Activated CD4-positive, alpha-beta memory T cell treated with anti-CD3 and anti-CD28 coated beads, Interleukin-2, amount 10 ng/mL, durations not matched to agents 7 days and 5 days (primary cell): ENCODE data around the gene NEUROD2. TPM values are rescaled to one million over a fixed set of nuclear protein-coding genes. Genes with fewer than 3 reads are reported as not detected.

Experiments
- CTCF ChIA-PET: fragments of 350-600 bp; sonication (Branson Sonifier 250); formaldehyde crosslinking; loops from one replicate; lab custom pipeline; 2021; ENCODE audit warnings: antibody characterized with exemption, inconsistent platforms; lab: Charles Lee
- POLR2A ChIA-PET: fragments of 350-600 bp; sonication (Branson Sonifier 250); formaldehyde crosslinking; loops from one replicate; lab custom pipeline; 2021; ENCODE audit warnings: antibody characterized with exemption; lab: Charles Lee
- DNase-seq: peaks from one replicate; pipeline ENCODE4 v3.0.0-alpha.2; 2020
- H3K27ac Mint-ChIP-seq: one replicate; pipeline ENCODE4 v1.8.0; 2021; ENCODE audit warnings: mild to moderate bottlenecking, mixed read lengths
- H3K27me3 Mint-ChIP-seq: one replicate; pipeline ENCODE4 v1.8.0; 2021; ENCODE audit warnings: mixed read lengths
- H3K36me3 Mint-ChIP-seq: one replicate; pipeline ENCODE4 v1.8.0; 2021; ENCODE audit warnings: low read depth, mixed read lengths
- H3K4me1 Mint-ChIP-seq: one replicate; pipeline ENCODE4 v1.8.0; 2021; ENCODE audit warnings: mixed read lengths
- H3K4me3 Mint-ChIP-seq: one replicate; pipeline ENCODE4 v1.8.0; 2021; ENCODE audit warnings: mild to moderate bottlenecking, mixed read lengths
- H3K9me3 Mint-ChIP-seq: one replicate; pipeline ENCODE4 v1.8.0; 2021; ENCODE audit warnings: mixed read lengths
- total RNA-seq, 2 experiments: library from RNA; stranded (reverse); gene quantifications; one replicate each; pipeline ENCODE4 v1.2.3, GENCODE V29; 2021

NEUROD2 gene
- total RNA-seq, 2 experiments from 2014 or later: not detected

GRCh38 chr17:39612935-39613464, 5.3 kb upstream of the NEUROD2 start:
- Mint-ChIP-seq H3K27ac (no peak overlapping the region), H3K9me3 (no peaks in the 10 kb centered on the region), H3K36me3 (no peaks in the 10 kb centered on the region), H3K4me3 (no peak overlapping the region), H3K4me1 (peaks cover 2% of the 10 kb centered on the region), H3K27me3 (peaks cover 54% of the 10 kb centered on the region)
- POLR2A ChIA-PET: no interaction called here
- CTCF ChIA-PET: interaction anchor here (1.2 to 2.5 kb wide), 2 partner anchors 9 to 11 kb away, joined by 4 to 9 read pairs; no protein-coding TSS in a partner anchor
- no peak for DNase-seq

DNA sequence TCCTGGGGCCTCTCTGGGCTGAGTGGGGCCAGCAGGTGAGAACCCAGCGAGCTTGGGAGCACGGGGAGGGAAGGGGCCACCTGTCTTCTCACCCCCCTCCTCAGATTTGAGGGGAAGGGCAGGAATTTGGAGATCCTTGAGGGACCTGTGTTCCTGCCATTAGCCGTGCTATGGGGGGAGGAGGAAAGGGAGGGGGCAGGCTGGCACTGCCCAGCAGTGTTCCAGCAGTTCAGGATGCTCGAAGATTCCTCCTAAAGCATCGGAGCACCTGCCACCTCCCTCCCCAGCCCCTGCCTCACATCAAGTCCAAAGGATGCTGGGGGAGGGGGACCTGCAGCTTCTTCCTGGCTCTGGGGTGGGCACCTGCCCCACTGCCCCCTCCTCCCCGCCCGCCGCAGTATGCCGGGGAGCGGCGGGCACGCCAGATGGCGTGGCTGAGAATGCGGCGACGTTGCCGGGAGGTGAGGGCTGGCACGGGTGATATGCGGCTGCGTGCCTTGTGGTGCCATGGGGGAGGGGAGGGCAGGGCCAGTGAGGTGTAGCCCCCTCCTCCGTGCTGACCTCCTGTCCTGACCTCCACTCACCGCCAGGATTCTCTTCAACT, 4.7 kb upstream of the NEUROD2 start:
- Mint-ChIP-seq H3K9me3 (no peaks in the 10 kb centered on the region), H3K27me3 (peaks cover 52% of the 10 kb centered on the region), H3K4me3 (no peak overlapping the region), H3K36me3 (no peaks in the 10 kb centered on the region), H3K4me1 (peaks cover 2% of the 10 kb centered on the region), H3K27ac (no peak overlapping the region)
- no peak for DNase-seq
- CTCF ChIA-PET: interaction anchor here (0.7 to 2.5 kb wide), 3 partner anchors 9 to 11 kb away, joined by 3 to 9 read pairs (median 4); no protein-coding TSS in a partner anchor
- POLR2A ChIA-PET: no interaction called here

GRCh38 chr17:39611401-39612112, 3.8 kb upstream of the NEUROD2 start:
- Mint-ChIP-seq H3K9me3 (no peaks in the 10 kb centered on the region), H3K36me3 (no peaks in the 10 kb centered on the region), H3K4me3 (no peak overlapping the region), H3K4me1 (peaks cover 3% of the 10 kb centered on the region), H3K27me3 (peaks cover 49% of the 10 kb centered on the region), H3K27ac (no peak overlapping the region)
- CTCF ChIA-PET: interaction anchor here (0.7 kb wide), 1 partner anchor 10 kb away, joined by 3 read pairs; no protein-coding TSS in a partner anchor
- POLR2A ChIA-PET: no interaction called here
- DNase-seq: no peak

- H3K4me3 Mint-ChIP-seq: no peak overlapping the region
- H3K36me3 Mint-ChIP-seq: no peaks in the 10 kb centered on the region
- no peaks in the 10 kb centered on the region for H3K9me3 Mint-ChIP-seq
- ChIA-PET CTCF (interaction anchor here (1.0 kb wide), 1 partner anchor 12 kb away, joined by 4 read pairs; no protein-coding TSS in a partner anchor), POLR2A (no interaction called here)
- H3K4me1 Mint-ChIP-seq: peaks cover 12% of the 10 kb centered on the region
- peaks cover 49% of the 10 kb centered on the region for H3K27me3 Mint-ChIP-seq
- DNase-seq: no peak
- no peak overlapping the region for H3K27ac Mint-ChIP-seq
Measured at GRCh38 chr17:39609416-39610025, 1.8 kb upstream of the NEUROD2 start.

DNA sequence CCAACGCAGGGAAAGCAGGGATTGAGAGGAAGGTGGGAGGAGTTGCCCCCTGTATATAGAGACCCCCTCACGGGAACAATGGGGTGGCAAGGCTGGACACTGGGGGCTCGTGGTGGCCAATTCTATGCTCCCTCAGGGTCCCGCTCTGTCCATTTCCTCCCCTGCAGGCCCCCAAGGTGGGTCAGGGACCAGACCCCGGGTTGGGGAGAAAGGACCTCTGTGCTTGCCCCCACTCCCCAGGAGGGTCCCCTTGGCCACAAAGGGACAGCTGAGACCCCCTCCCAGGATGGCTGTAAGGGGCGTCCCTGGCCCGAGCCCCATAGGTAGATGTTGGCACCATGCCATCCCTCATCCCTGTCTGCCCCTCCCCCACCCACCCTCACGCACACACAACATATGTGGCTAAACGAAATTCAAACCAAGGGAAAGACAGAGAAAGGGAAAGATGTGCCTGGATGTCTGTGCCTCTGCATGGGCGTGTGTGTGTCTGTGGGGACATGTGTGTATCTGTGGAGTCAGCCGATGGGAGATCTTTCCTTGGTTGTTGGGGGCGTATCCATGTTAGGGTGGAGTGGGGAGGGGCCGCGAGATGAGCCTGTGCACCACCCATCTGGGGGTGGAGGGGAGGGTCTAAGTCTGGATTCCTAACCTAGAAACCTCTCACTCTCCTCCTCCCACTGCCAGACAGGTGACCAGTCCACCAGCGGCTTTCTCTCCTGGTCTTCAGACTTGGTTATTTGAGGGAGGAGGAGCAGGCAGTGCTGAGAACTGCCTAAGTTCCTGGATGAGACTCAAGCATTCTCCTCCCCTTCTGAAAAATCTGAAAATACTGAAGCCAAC, 642 bp upstream of the NEUROD2 start:
- Mint-ChIP-seq H3K4me3 (no peak overlapping the region), H3K9me3 (no peaks in the 10 kb centered on the region), H3K4me1 (peaks cover 12% of the 10 kb centered on the region), H3K27me3 (peaks cover 54% of the 10 kb centered on the region), H3K27ac (no peak overlapping the region), H3K36me3 (no peaks in the 10 kb centered on the region)
- no peak for DNase-seq
- ChIA-PET POLR2A (no interaction called here), CTCF (interaction anchor here (0.6 to 2.5 kb wide), 2 partner anchors 13 to 19 kb away, joined by 3 to 7 read pairs; no protein-coding TSS in a partner anchor)

GRCh38 chr17:39607057-39607850, 466 bp downstream of the NEUROD2 start:
- Mint-ChIP-seq H3K4me1 (peaks cover 12% of the 10 kb centered on the region), H3K27me3 (peaks cover 65% of the 10 kb centered on the region), H3K36me3 (no peaks in the 10 kb centered on the region), H3K27ac (no peak overlapping the region), H3K4me3 (no peak overlapping the region), H3K9me3 (no peaks in the 10 kb centered on the region)
- DNase-seq: no peak
- ChIA-PET CTCF (interaction anchor here (2.5 kb wide), 1 partner anchor 14 kb away, joined by 7 read pairs; no protein-coding TSS in a partner anchor), POLR2A (no interaction called here)

- DNase-seq: no peak
- H3K27me3 Mint-ChIP-seq: peaks cover 72% of the 10 kb centered on the region
- no peaks in the 10 kb centered on the region for H3K9me3 Mint-ChIP-seq
- H3K27ac Mint-ChIP-seq: no peak overlapping the region
- POLR2A ChIA-PET: no interaction called here
- H3K36me3 Mint-ChIP-seq: no peaks in the 10 kb centered on the region
- H3K4me1 Mint-ChIP-seq: peaks cover 12% of the 10 kb centered on the region
- CTCF ChIA-PET: interaction anchor here (2.5 kb wide), 1 partner anchor 15 kb away, joined by 7 read pairs; no protein-coding TSS in a partner anchor
- no peak overlapping the region for H3K4me3 Mint-ChIP-seq
Measured at GRCh38 chr17:39606434-39607056, 1.2 kb downstream of the NEUROD2 start.

- no peaks in the 10 kb centered on the region for H3K36me3 Mint-ChIP-seq
- no peak overlapping the region for H3K27ac Mint-ChIP-seq
- H3K27me3 Mint-ChIP-seq: peaks cover 74% of the 10 kb centered on the region
- H3K9me3 Mint-ChIP-seq: no peaks in the 10 kb centered on the region
- no peak overlapping the region for H3K4me3 Mint-ChIP-seq
- peaks cover 12% of the 10 kb centered on the region for H3K4me1 Mint-ChIP-seq
- CTCF ChIA-PET: interaction anchor here (2.5 kb wide), 1 partner anchor 16 kb away, joined by 7 read pairs; no protein-coding TSS in a partner anchor
- DNase-seq: no peak
- POLR2A ChIA-PET: interaction anchor here (1.0 to 1.2 kb wide), 2 partner anchors 9 kb away, joined by 3 read pairs; no protein-coding TSS in a partner anchor
Measured at GRCh38 chr17:39605492-39606433, 2.0 kb downstream of the NEUROD2 start.

GRCh38 chr17:39604911-39605491, 2.7 kb downstream of the NEUROD2 start:
- no peak overlapping the region for H3K27ac Mint-ChIP-seq
- no peak for DNase-seq
- POLR2A ChIA-PET: interaction anchor here (1.0 to 1.2 kb wide), 2 partner anchors 8 to 10 kb away, joined by 3 read pairs; no protein-coding TSS in a partner anchor
- H3K9me3 Mint-ChIP-seq: no peaks in the 10 kb centered on the region
- H3K4me3 Mint-ChIP-seq: no peak overlapping the region
- peaks cover 79% of the 10 kb centered on the region for H3K27me3 Mint-ChIP-seq
- CTCF ChIA-PET: interaction anchor here (1.0 kb wide), 1 partner anchor 17 kb away, joined by 3 read pairs; no protein-coding TSS in a partner anchor
- no peaks in the 10 kb centered on the region for H3K36me3 Mint-ChIP-seq
- H3K4me1 Mint-ChIP-seq: peaks cover 12% of the 10 kb centered on the region

- Mint-ChIP-seq H3K9me3 (no peaks in the 10 kb centered on the region), H3K27me3 (peaks cover 77% of the 10 kb centered on the region), H3K36me3 (no peaks in the 10 kb centered on the region), H3K27ac (no peak overlapping the region), H3K4me3 (no peak overlapping the region), H3K4me1 (peaks cover 14% of the 10 kb centered on the region)
- ChIA-PET POLR2A (no interaction called here), CTCF (no interaction called here)
- no peak for DNase-seq
Measured at GRCh38 chr17:39603304-39604016, 4.3 kb downstream of the NEUROD2 start.
